VCaP (cell line): ENCODE results near the gene FPGS.
A peak's percentile ranks its signal among the peaks of the same experiment; 100 is the strongest.

Experiments
- H3K27ac ChIP-seq: fragments of 450-650 bp; 2 replicates; pipeline ENCODE4 v1.5.1; 2017
- TF ChIP-seq, protein P1 (sequence below): fragments of 450-650 bp; conservative IDR thresholded peaks from 2 replicates; pipeline ENCODE4 v1.5.1; 2017; ENCODE audit warnings: mild to moderate bottlenecking, moderate library complexity

Gene FPGS

GRCh38 chr9:127803507-127804352, 1.0 kb downstream of the FPGS start:
- H3K27ac ChIP-seq: peak overlapping the region; percentile 93
- TF ChIP-seq, protein P1, sequence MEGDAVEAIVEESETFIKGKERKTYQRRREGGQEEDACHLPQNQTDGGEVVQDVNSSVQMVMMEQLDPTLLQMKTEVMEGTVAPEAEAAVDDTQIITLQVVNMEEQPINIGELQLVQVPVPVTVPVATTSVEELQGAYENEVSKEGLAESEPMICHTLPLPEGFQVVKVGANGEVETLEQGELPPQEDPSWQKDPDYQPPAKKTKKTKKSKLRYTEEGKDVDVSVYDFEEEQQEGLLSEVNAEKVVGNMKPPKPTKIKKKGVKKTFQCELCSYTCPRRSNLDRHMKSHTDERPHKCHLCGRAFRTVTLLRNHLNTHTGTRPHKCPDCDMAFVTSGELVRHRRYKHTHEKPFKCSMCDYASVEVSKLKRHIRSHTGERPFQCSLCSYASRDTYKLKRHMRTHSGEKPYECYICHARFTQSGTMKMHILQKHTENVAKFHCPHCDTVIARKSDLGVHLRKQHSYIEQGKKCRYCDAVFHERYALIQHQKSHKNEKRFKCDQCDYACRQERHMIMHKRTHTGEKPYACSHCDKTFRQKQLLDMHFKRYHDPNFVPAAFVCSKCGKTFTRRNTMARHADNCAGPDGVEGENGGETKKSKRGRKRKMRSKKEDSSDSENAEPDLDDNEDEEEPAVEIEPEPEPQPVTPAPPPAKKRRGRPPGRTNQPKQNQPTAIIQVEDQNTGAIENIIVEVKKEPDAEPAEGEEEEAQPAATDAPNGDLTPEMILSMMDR: no peak

- TF ChIP-seq, protein P1: peak; percentile 36
- H3K27ac ChIP-seq: no peak overlapping the region
These were observed 2.9 kb downstream of the FPGS start for GRCh38 chr9:127805620-127806019.

DNA sequence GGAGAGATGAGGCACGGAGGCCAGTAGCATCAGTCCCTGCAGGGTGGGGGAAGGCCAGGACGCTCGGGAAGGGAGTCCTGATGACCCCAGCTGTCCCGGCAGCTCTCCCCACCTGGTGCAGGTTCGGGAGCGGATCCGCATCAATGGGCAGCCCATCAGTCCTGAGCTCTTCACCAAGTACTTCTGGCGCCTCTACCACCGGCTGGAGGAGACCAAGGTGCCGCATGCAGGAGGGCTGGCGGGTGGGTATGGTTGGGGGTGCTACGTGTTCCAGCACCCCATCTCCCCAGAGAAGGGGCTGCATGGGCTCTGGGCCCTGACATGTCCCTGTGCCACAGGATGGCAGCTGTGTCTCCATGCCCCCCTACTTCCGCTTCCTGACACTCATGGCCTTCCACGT, 4.2 kb downstream of the FPGS start:
- H3K27ac ChIP-seq: no peak overlapping the region
- TF ChIP-seq, protein P1: no peak

DNA sequence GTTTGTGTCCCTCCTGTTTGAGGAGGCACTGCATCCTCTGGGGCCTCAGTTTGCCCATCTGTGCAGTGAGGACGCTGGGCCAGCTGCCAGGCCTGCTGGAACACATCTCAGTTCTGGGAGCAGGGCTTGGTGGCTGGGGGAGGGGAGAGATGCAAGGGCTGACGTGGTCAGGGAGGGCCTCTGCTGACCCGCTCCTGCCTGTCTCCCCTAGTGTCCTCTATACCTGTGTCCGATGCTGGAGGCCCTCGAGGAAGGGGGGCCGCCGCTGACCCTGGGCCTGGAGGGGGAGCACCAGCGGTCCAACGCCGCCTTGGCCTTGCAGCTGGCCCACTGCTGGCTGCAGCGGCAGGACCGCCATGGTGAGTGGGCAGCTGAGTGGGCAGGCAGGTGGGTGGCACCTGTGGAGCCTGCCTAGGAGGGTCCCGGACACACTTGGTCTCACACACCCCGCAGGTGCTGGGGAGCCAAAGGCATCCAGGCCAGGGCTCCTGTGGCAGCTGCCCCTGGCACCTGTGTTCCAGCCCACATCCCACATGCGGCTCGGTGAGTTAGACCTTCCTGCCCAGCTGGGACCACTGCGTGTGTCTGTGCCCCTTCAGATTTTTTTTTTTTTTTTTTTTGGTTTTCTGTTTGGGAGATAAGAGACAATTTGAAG, 5.8 kb downstream of the FPGS start:
- TF ChIP-seq, protein P1: no peak
- H3K27ac ChIP-seq: peak overlapping the region; percentile 9; the same call in 1 of the 2 replicates

DNA sequence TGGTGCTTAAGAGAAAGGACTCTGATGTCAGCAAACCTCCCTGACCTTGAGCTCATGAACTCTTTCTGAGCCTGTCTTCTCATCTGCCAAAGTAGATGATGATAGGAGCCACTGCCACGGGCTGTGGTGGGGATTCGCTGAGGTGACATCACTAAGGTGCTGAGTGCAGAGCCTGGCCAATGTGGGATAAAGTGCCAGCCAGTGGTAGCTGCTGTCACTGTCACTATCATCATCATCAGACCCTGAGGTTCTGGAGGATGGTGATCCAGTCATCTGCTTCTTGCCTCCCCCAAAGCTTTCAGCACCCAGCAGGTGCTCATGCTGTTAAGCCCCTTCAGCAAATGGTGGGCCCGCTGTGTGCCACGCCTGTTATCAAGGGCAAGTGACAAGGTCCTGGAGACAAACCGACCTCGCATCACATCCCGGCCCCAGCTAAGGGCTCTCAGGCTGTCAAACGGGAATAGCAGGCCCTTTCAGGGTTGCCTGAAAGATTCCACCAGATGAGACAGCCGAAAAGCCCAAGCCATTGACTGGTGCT, 6.4 kb downstream of the FPGS start:
- H3K27ac ChIP-seq: peak overlapping the region; percentile 9; the same call in 1 of the 2 replicates
- TF ChIP-seq, protein P1: no peak

DNA sequence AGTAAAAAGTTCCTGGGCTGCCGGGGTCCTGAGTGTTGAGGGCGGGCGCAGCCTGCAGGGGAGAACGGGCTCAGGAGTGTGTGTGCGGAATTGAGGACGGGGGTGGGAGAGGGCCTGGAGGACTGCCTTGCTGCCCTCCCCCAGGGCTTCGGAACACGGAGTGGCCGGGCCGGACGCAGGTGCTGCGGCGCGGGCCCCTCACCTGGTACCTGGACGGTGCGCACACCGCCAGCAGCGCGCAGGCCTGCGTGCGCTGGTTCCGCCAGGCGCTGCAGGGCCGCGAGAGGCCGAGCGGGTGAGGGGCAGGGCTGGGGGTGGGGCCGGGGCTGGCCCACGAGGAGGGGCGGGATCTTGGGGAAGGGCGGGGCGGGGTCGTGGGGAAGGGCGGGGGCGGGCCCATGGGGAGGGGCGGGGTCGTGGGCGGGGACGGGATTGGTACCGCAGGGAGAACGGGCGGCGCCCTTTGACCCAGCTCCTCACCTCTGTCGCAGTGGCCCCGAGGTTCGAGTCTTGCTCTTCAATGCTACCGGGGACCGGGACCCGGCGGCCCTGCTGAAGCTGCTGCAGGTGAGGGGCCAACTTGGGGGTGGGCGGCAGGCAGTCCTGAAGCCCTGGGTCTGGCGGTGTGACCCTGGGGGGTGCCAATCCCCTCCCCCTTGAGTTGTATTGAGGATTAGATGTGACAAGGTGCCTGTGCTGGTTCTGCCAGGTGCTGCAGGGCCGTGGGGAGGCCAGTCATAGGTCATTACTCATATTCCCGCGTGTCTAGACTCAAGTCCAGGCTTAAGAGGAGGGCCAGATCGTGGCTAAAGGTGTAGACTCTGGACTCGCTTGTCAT, 7.1 kb downstream of the FPGS start:
- TF ChIP-seq, protein P1: no peak
- H3K27ac ChIP-seq: no peak overlapping the region
